Upper lobe of left lung (tissue), 6 donors: ENCODE results near the gene ATXN3. TPM values are rescaled to one million over a fixed set of nuclear protein-coding genes. Genes with fewer than 3 reads are reported as not detected.

Experiments used
- ATAC-seq, 2 donors: fragments of 200-7000 bp; cut with Tn5 transposase; one replicate each; pipeline ENCODE4 v1.9.1; 2022; ENCODE audit warnings: mild to moderate bottlenecking in 2 of 2, moderate library complexity in 2 of 2; ENCODE audit not compliant: low FRiP score in 2 of 2
- DNase-seq, 2 donors: peaks; one replicate each; pipeline ENCODE4 v3.0.0-alpha.2; 2019 to 2020
- H3K27ac ChIP-seq, 4 donors: fragments of 200-600 bp; sonication (generic); one replicate each; pipeline ENCODE4 v1.5.1; 2016 to 2019
- H3K27me3 ChIP-seq, 4 donors: fragments of 200-600 bp; sonication (generic); one replicate each; pipeline ENCODE4 v1.5.1; 2017 to 2019
- H3K36me3 ChIP-seq, 4 donors: fragments of 200-600 bp; sonication (generic); one replicate each; pipeline ENCODE4 v1.5.1; 2016 to 2019
- H3K4me1 ChIP-seq, 4 donors: fragments of 200-600 bp; sonication (generic); one replicate each; pipeline ENCODE4 v1.5.1; 2018 to 2019
- H3K4me3 ChIP-seq, 4 donors: fragments of 200-600 bp; sonication (generic); one replicate each; pipeline ENCODE4 v1.5.1; 2017 to 2019; ENCODE audit warnings: mild to moderate bottlenecking in 2 of 4, moderate library complexity in 1 of 4
- H3K9me3 ChIP-seq, 4 donors: fragments of 200-600 bp; sonication (generic); one replicate each; pipeline ENCODE4 v1.5.1; 2018 to 2019
- CTCF ChIP-seq, 6 experiments: fragments of 450-650 bp in 4 of 6; fragments of 200-600 bp in 2 of 6; sonication (generic) in 2 of 6; IDR thresholded peaks; one replicate each; pipeline ENCODE4 v1.5.1; 2016 to 2019; ENCODE audit warnings: antibody characterized with exemption in 6 of 6
- EP300 ChIP-seq, 4 donors: sonication (generic); formaldehyde crosslinking; IDR thresholded peaks; one replicate each; pipeline ENCODE4 v1.5.1; 2017; ENCODE audit warnings: antibody characterized with exemption in 4 of 4, control low read depth in 2 of 4
- POLR2A ChIP-seq, 4 donors: fragments of 450-650 bp; IDR thresholded peaks; one replicate each; pipeline ENCODE4 v1.5.1; 2016 to 2017; ENCODE audit warnings: antibody characterized with exemption in 4 of 4, mild to moderate bottlenecking in 2 of 4
- POLR2AphosphoS5 ChIP-seq, 2 donors: sonication (generic); formaldehyde crosslinking; IDR thresholded peaks; one replicate each; pipeline ENCODE4 v1.5.1; 2017; ENCODE audit warnings: antibody characterized with exemption in 2 of 2
- WGBS, 2 donors: methylation state at CpG; one replicate each; pipeline ENCODE4 v1.1.5; 2017 to 2018; 5-methylcytosine and 5-hydroxymethylcytosine counted together
- total RNA-seq, 6 donors: library from RNA; depleted of rRNA in 4 of 6; stranded (reverse); fragments of >200 nt in 4 of 6; gene quantifications; one replicate each; pipeline versions ENCODE4 v1.1.0 to v1.2.1, GENCODE V29; 2016 to 2021
- donor health status: DM: no; HTN: no; CAD: no; lungs with moderate emphysema.
- donor health status: DM: no; HTN: yes; CAD: no; lungs with severe emphysema.

Gene ATXN3
- total RNA-seq, 6 donors from 2014 or later: 17.8 to 154 (median 31.6) TPM

DNA sequence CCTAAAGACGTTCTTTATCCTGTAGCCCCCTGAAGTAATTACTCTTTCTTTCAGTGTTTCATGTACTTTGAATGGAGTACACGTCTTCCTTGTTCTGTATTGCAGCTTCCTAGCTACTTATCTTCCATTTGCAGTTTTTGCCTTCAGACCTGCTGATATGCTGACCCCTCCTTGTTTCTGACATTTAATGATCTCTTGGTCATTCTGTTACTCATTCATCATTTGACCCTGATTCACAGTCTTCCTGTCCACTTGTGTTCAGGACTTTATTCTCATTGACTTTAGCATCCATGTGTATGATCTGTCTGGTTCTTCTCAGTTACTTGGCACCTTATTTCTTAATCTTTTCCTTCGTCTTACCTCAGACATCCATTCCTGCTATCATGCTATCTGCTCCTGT, 37.6 kb upstream of the ATXN3 start:
- DNase-seq (no peak), ATAC-seq (no peak)
- WGBS, 2 donors: 88 to 93% methylated on average over 3 of the region's 3 CpGs
- Histone ChIP-seq H3K4me1 (no peaks in the 10 kb centered on the region), H3K4me3 (no peak overlapping the region), H3K9me3 (no peaks in the 10 kb centered on the region), H3K27me3 (no peaks in the 10 kb centered on the region), H3K27ac (no peak overlapping the region), H3K36me3 (peaks cover 20 to 87% (median 63%) of the 10 kb centered on the region in 4 donors)
- no peak for TF ChIP-seq POLR2AphosphoS5 (IDR thresholded peaks at IDR 0.05)
- TF ChIP-seq EP300 (IDR thresholded peaks at IDR 0.05): no peak
- TF ChIP-seq CTCF (IDR thresholded peaks at IDR 0.05): no peak
- TF ChIP-seq POLR2A (IDR thresholded peaks at IDR 0.05): no peak

GRCh38 chr14:92143309-92143708, 36.9 kb upstream of the ATXN3 start:
- peaks cover 20 to 93% (median 67%) of the 10 kb centered on the region in 4 donors for H3K36me3 ChIP-seq

DNA sequence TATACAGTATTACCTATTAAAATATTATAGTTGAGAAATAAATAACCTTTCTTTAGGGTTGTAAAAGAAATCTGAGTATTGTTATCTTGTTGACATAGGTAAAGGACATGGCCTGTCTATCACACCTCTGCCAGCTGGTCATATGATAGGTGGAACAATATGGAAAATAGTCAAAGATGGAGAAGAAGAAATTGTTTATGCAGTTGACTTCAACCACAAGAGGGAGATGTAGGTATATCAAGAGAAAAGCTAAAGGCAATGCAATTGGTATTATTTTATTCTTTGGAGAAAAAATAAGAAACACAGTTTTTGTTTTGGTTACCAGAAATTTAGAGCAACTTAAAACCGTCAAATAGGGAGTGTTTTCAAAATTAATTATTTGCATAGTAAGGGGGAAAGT, 28.9 kb upstream of the ATXN3 start:
- peaks cover 16 to 94% (median 42%) of the 10 kb centered on the region in 4 donors for H3K36me3 ChIP-seq
- ATAC-seq: no peak

More at GRCh38 chr14:92143309-92143708, 36.9 kb upstream of the ATXN3 start:
- H3K4me3 ChIP-seq: no peak overlapping the region
- H3K4me1 ChIP-seq: no peaks in the 10 kb centered on the region
- no peaks in the 10 kb centered on the region for H3K27me3 ChIP-seq
- H3K9me3 ChIP-seq: no peaks in the 10 kb centered on the region
- 61 to 66% methylated on average over 4 of the region's 4 CpGs for WGBS, 2 donors
- no peak for ATAC-seq
- H3K27ac ChIP-seq: no peak overlapping the region
- DNase-seq: no peak
- TF ChIP-seq EP300 (IDR thresholded peaks at IDR 0.05) (no peak), POLR2A (IDR thresholded peaks at IDR 0.05) (no peak), POLR2AphosphoS5 (IDR thresholded peaks at IDR 0.05) (no peak), CTCF (IDR thresholded peaks at IDR 0.05) (no peak)

GRCh38 chr14:92134456-92134855, 28.1 kb upstream of the ATXN3 start:
- TF ChIP-seq CTCF (IDR thresholded peaks at IDR 0.05) (no peak), POLR2AphosphoS5 (IDR thresholded peaks at IDR 0.05) (no peak), EP300 (IDR thresholded peaks at IDR 0.05) (no peak)
- Histone ChIP-seq H3K36me3 (peaks cover 16 to 93% (median 41%) of the 10 kb centered on the region in 4 donors), H3K4me3 (no peak overlapping the region), H3K4me1 (peaks cover 0 to 10% (median 6%) of the 10 kb centered on the region in 4 donors), H3K9me3 (no peaks in the 10 kb centered on the region), H3K27ac (peak overlapping the region in 1 of 4 donors; percentile 55), H3K27me3 (no peaks in the 10 kb centered on the region)
- DNase-seq (no peak), ATAC-seq (no peak)
- 47% methylated on average over 1 of the region's 1 CpG for WGBS, 2 donors

More for the DNA sequence above, 28.9 kb upstream of the ATXN3 start:
- Histone ChIP-seq H3K4me3 (no peak overlapping the region), H3K4me1 (peaks cover 0 to 10% (median 6%) of the 10 kb centered on the region in 4 donors), H3K27me3 (no peaks in the 10 kb centered on the region), H3K27ac (no peak overlapping the region), H3K9me3 (no peaks in the 10 kb centered on the region)
- no peak for DNase-seq
- TF ChIP-seq CTCF (IDR thresholded peaks at IDR 0.05) (peak in 4 of 6 experiments; percentile 22 to 38 (median 32)), POLR2A (IDR thresholded peaks at IDR 0.05) (no peak)
- WGBS, 2 donors: 50 to 68% methylated on average over 1 of the region's 1 CpG

- peak overlapping the region; percentile 95 to 99 (median 96) for H3K27ac ChIP-seq
- 38 to 50% methylated on average over 9 of the region's 9 CpGs for WGBS, 2 donors
- peaks cover 23 to 39% (median 28%) of the 10 kb centered on the region in 4 donors for H3K4me1 ChIP-seq
- no peaks in the 10 kb centered on the region for H3K27me3 ChIP-seq
- TF ChIP-seq POLR2A (IDR thresholded peaks at IDR 0.05) (no peak), POLR2AphosphoS5 (IDR thresholded peaks at IDR 0.05) (no peak), EP300 (IDR thresholded peaks at IDR 0.05) (no peak), CTCF (IDR thresholded peaks at IDR 0.05) (no peak)
- ATAC-seq (no peak), DNase-seq (no peak)
- H3K4me3 ChIP-seq: peak overlapping the region; percentile 77 to 97 (median 90)
- H3K9me3 ChIP-seq: no peaks in the 10 kb centered on the region
- peaks cover 0 to 29% (median 5%) of the 10 kb centered on the region in 4 donors for H3K36me3 ChIP-seq
Observed at GRCh38 chr14:92122761-92123160, 16.4 kb upstream of the ATXN3 start.
